Ishikawa (cell line): ENCODE data around the gene BACH2.

Experiments
- CREB1 ChIP-seq: IDR thresholded peaks from 2 replicates; pipeline ENCODE4 v1.6.1; 2012; ENCODE audit warnings: low read depth
- EGR1 ChIP-seq: IDR thresholded peaks from 2 replicates; pipeline ENCODE4 v1.6.1; 2012
- EP300 ChIP-seq: IDR thresholded peaks from 2 replicates; pipeline ENCODE4 v1.6.1; 2012; ENCODE audit warnings: borderline replicate concordance
- FOXM1 ChIP-seq: IDR thresholded peaks from 2 replicates; pipeline ENCODE4 v1.6.1; 2012; ENCODE audit warnings: low read depth, borderline replicate concordance
- MAX ChIP-seq: IDR thresholded peaks from 2 replicates; pipeline ENCODE4 v1.6.1; 2012
- NFIC ChIP-seq: IDR thresholded peaks from 2 replicates; pipeline ENCODE4 v1.6.1; 2012
- REST ChIP-seq: IDR thresholded peaks from 2 replicates; pipeline ENCODE4 v1.6.1; 2012; ENCODE audit warnings: low read depth, mild to moderate bottlenecking
- TAF1 ChIP-seq: IDR thresholded peaks from 2 replicates; pipeline ENCODE4 v1.6.1; 2012; ENCODE audit warnings: low read depth, mild to moderate bottlenecking
- TCF12 ChIP-seq: IDR thresholded peaks from 2 replicates; pipeline ENCODE4 v1.6.1; 2012; ENCODE audit warnings: low read depth
- TEAD4 ChIP-seq: IDR thresholded peaks from 2 replicates; pipeline ENCODE4 v1.6.1; 2012
- USF1 ChIP-seq: IDR thresholded peaks from 2 replicates; pipeline ENCODE4 v1.6.1; 2012
- ZBTB7A ChIP-seq: IDR thresholded peaks from 2 replicates; pipeline ENCODE4 v1.6.1; 2012; ENCODE audit warnings: low read depth

- TF ChIP-seq TAF1 (no peak), EP300 (no peak), USF1 (no peak), MAX (no peak), TEAD4 (no peak), FOXM1 (no peak), CREB1 (no peak), REST (no peak), TCF12 (no peak), EGR1 (no peak), NFIC (no peak), ZBTB7A (no peak)
These were observed 360.5 kb downstream of the BACH2 start for GRCh38 chr6:89936177-89936576.
